NCI-H524 (cell line): ENCODE measurements around the gene ALDH1L1.

Experiments
- DNase-seq, 2 experiments: peaks; one replicate each; lab custom pipeline; 2025; lab: John Stamatoyannopoulos, UW

The ALDH1L1 gene

GRCh38 chr3:126154391-126155279 is 25.8 kb downstream of the ALDH1L1 start:
- no peak for DNase-seq

DNA sequence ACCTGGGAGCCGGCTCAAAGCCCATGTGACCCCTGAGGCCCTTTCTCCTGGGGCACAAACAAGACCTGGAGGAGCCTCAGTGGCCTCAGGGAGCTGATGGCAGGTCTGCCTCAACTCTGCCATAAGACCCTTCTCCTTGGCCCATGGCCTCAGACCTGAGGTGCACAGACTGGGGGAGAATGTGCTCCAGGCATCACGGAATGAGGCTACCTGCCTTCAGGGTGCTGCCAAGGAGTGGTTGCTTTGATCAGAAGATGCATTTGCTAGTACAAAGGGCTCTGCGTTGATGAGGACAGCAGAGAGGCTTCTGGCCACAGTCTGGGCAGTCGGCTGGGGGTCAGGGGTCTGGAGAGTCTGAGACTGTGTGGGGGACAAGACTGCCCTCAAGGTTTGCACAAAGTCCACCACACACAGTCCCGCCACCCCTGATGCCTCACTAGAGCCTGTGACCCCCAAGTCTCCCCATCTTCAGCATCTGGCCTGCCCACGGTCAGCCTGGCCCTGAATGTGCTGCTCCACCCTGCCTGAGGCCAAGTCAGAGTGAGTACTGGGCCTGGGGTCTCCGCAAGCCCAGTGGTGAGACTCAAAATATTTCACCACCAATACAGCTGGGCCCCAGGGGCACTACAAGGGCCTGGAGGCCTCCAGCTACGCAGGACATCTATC is 26.6 kb downstream of the ALDH1L1 start:
- DNase-seq = no peak

- DNase-seq = no peak
Measured at GRCh38 chr3:126152901-126153694, 27.3 kb downstream of the ALDH1L1 start.

GRCh38 chr3:126152458-126152857 is 27.9 kb downstream of the ALDH1L1 start:
- DNase-seq = no peak

- no peak for DNase-seq
Measured at GRCh38 chr3:126151562-126152302, 28.7 kb downstream of the ALDH1L1 start.

DNA sequence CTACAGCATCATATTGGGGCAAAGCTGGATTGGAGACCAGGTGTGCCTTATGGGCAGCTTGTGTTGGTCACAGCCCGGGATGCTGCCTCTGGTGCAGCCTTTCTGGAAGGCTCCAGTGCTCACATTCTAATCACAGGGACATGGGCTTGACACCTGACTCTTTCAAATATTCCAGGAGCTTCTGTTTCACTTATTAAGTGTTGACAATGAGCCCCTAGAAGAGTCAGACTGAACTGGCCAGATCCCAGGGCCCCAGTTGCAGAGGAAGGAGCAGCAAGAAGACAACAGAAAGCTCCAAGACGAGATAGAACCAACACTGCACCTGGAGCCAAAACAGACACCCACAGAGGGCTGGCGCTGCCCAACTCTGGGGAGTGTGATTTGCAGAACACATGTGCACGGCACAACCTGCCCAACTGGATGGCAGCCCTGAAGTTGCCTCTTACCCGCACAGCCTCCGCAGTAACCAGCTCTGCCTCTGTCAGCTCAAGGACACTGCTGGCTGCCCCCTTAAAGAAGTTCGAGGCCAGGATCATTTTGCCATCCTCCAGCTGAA is 30.3 kb downstream of the ALDH1L1 start:
- DNase-seq = no peak

- no peak for DNase-seq
Measured at GRCh38 chr3:126149256-126149902, 31.0 kb downstream of the ALDH1L1 start.

- no peak for DNase-seq
Measured at GRCh38 chr3:126147932-126148683, 32.3 kb downstream of the ALDH1L1 start.

DNA sequence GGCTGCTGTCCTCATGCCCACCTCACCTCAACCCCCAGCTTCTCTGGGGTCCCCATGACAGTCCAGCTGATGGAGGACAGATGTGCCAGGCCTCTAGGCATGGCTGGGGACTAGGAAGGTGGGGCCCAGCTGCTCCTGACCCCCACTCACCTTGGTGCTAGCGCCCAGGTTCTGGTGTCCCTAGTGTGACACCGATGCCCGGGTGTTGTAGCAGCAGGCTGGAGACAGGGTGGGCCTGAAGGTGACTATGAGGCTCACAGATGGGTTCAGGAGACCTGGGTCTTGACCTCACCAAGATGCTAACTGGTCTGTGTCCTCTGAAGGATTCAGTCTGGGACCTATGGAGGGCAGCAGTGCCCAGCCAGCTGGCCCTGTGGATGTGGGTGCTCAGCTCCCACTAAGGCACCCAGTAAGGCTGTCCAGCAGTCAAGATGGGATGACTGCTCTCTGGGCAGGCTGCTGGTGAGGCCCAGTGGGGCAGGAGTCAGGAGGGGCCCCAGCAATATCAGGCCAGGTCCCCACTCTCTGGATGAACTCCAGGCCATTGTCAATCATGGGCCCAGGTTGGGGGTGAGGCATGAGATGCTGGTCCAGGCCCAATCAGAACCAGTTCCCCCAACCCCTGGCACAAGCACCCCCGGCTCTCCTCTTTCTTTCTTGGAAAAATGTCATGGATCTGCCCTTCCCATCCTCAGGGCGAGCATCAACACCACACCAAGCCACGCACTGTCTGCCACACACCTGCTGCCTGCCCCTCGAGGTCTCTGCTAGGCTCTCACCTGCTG is 33.0 kb downstream of the ALDH1L1 start:
- no peak for DNase-seq

DNA sequence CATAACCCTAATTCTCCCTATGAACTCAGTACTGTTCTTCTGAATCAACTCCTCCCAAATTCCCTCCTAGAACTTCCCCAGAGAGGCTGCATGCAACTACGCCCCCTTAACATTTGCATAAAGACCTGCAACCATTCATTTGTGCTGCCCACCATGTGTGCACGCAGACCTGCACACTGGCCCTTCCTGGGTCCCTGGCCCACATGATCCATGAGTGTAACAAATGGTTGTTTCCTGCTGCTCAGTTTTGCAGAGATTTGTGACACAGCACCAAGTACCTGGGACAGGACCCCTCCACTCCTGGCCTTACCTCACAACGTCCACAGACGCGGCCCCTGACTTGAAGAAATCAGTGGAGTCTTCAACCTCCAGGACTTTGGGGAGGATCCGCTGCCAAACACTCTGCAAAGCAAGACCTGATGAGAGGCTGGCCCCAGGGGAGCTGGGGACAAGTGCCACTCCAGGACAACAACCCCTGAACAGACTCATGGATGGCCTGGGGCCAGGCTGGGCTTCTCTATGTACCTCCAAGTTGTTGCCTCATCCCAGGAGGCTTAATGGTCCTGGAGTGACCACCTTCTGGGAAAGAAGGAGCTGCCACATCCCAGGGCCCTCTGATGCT is 33.8 kb downstream of the ALDH1L1 start:
- DNase-seq = no peak

DNA sequence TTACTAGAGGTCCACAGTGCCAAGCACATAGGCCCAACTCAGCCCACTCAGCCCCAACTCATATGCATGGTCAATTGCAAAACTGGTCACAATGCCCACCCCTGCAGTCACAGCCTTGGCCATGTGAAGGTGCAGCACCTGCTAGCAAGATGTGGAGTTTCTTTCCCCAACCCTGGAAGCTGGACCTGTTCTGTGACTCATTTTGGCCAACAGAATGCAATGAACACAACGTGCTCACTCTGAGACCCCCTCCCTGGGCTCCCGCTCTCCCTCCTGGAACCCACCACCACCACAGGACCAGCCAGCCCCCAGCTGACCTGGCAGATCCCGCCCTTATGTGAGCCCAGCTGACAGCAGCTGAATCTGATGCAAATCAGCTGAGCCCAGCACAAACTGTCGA is 34.4 kb downstream of the ALDH1L1 start:
- no peak for DNase-seq

- no peak for DNase-seq
Measured at GRCh38 chr3:126142652-126143051, 37.7 kb downstream of the ALDH1L1 start.

- no peak for DNase-seq
Measured at GRCh38 chr3:126137490-126138130, 42.8 kb downstream of the ALDH1L1 start.

DNA sequence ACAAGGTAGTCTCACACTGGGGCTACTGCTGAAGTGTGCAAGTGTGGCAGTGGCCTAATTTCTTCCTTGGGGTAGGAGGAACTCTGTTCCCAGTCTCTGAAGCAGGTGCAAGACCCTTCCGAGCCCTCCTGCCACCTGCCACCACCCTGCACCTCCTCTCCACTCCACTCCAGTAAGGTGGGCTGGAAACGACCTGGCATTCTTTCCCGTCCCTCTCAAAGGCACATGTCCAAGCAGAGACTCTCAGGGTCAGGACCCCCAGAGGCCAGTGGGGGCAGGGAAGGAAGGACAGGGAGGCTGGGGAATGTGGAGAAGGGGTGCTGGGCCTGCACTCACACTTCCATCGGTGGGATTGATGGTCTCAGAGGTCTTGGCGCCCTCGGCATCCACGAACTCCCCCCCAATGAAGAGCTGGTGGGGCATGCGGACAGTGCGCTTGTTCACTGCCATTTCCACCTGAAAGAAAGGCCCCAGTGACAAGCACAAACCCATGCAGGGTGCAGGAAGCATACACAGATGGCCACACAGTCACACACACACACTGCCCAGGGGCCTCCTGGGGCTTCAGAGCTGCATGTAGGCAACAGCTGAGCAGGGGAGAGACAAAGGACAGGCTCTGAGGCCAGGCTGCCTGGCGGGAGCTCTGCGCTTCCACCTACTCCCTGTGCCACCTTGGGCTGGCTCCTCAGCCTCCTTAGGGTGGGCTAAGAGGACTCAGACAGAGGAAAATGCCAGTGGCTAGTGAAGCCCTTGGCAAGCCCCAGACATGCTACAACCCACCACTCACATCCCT is 43.8 kb downstream of the ALDH1L1 start:
- DNase-seq = no peak

DNA sequence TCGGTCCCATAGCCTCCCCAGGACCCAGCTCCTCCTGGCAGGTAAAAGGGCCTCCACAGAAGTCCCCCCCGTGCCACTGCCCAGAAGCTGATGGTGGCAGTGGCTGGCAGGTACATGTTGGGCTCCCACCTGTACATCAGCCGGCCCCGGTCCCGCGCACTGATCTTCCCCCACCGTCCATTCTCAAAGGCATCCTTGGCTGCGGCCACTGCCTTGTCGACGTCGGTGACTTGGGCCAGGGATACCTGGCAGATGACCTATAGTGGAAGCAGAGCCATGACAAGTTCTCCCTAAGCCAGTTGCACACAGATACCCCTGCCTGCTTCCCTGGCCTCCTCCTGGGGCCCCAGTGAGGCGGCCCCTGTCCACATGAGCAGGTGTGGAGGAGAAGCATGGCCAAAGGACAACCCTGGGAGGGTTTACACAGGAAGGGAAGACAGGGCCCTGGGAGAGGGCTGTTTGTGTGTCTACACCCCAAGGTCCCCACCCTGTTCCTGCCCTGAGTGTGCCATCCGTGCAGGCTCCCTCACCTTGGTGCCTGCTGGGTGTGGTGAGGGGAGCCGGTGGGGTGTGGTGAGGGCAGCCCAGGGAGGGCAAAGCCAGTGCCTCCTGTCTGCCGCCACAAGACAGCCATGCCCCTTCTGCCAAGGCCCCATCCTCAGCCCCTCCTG is 44.8 kb downstream of the ALDH1L1 start:
- DNase-seq = no peak

DNA sequence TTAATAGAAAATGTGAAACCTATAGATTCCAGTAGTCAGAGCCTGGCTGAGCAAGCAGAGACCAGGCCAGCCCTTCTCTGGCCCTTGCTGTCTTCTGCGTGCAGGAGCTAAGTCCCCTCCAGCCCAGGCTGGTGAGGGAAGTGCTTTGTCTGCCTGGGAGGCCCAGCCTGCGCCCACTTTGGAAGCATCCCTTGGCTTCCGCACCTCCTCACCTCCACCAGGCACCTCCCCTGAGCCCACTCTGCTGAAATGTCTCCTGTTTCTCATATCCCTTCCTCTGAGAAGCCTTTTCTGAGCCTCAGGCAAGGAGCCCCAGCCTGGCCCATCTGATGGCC is 45.3 kb downstream of the ALDH1L1 start:
- no peak for DNase-seq
